Sciatic nerve (tissue), 2 donors: ENCODE data around the gene FYTTD1. TPM values are rescaled to one million over a fixed set of nuclear protein-coding genes. Genes with fewer than 3 reads are reported as not detected.
A peak's percentile ranks its signal among the peaks of the same experiment; 100 is the strongest.
"Not testable (repeated sequence)": the region's sequence is repeated elsewhere in the genome, so short reads cannot be mapped to it uniquely, and the experiment has no call there.

Experiments used
- ATAC-seq: fragments of 200-7000 bp; cut with Tn5 transposase; one replicate; pipeline ENCODE4 v1.9.1; 2020; ENCODE audit warnings: mild to moderate bottlenecking, moderate library complexity
- DNase-seq: peaks from one replicate; pipeline ENCODE4 v3.0.0-alpha.2; 2020; ENCODE audit warnings: low spot score
- intact Hi-C: fragments of 100-400 bp; cut with DNase I; formaldehyde crosslinking; loops from one replicate; pipeline ENCODE4 v1.14.2; 2022
- total RNA-seq: library from RNA; stranded (reverse); fragmentation: NEBNext Ultra II Directional; extraction: Animal tissue kit (Norgen Biotek cat#: 25700); gene quantifications from one replicate; pipeline ENCODE4 v1.2.1, GENCODE V29; 2021
- donor health status: DM: no; HTN: no; CAD: no.
- donor health status: DM: no; HTN: no; CAD: no.

FYTTD1 gene
- 66.8 TPM for total RNA-seq

- DNase-seq (peak; percentile 94), ATAC-seq (peak; percentile 95)
- intact Hi-C loops, result loop anchor here (5.0 kb wide), 1 partner anchor 203 kb away; the partner anchor contains the start of gene RPL35A
These were observed at the start of gene FYTTD1 for GRCh38 chr3:197749601-197750395. TSS of gene FYTTD1 (plus strand) at chr3:197749883. CDS start at chr3:197749972, 89 bp downstream.

- DNase-seq, result no peak
- intact Hi-C loops, result no loop called here
- no peak for ATAC-seq
These were observed 49.6 kb upstream of the FYTTD1 start for GRCh38 chr3:197700095-197700494.

GRCh38 chr3:197701841-197702240 is 47.8 kb upstream of the FYTTD1 start:
- DNase-seq, result no peak
- no peak for ATAC-seq
- intact Hi-C loops, result no loop called here

- intact Hi-C loops, result no loop called here
These were observed 43.0 kb upstream of the FYTTD1 start for GRCh38 chr3:197706658-197707057.

GRCh38 chr3:197709135-197709534 is 40.5 kb upstream of the FYTTD1 start:
- ATAC-seq (no peak), DNase-seq (no peak)
- intact Hi-C loops, result no loop called here

More at GRCh38 chr3:197706658-197707057, 43.0 kb upstream of the FYTTD1 start:
- no peak for ATAC-seq
- no peak for DNase-seq

GRCh38 chr3:197710965-197711364 is 38.7 kb upstream of the FYTTD1 start:
- intact Hi-C loops, DNase-seq, ATAC-seq: not testable (repeated sequence)

GRCh38 chr3:197711973-197712707 is 37.5 kb upstream of the FYTTD1 start:
- intact Hi-C loops, result no loop called here
- ATAC-seq (peak; percentile 99), DNase-seq (peak; percentile 89)

- no peak for ATAC-seq
- intact Hi-C loops, result no loop called here
- no peak for DNase-seq
These were observed 36.2 kb upstream of the FYTTD1 start for GRCh38 chr3:197713477-197713822.

GRCh38 chr3:197714251-197714650 is 35.4 kb upstream of the FYTTD1 start:
- intact Hi-C loops, result no loop called here
- DNase-seq, result no peak
- ATAC-seq, result no peak

GRCh38 chr3:197718891-197719290 is 30.8 kb upstream of the FYTTD1 start:
- intact Hi-C loops, result no loop called here
- ATAC-seq (no peak), DNase-seq (no peak)

- no peak for DNase-seq
- intact Hi-C loops, result no loop called here
- ATAC-seq, result no peak
These were observed 29.0 kb upstream of the FYTTD1 start for GRCh38 chr3:197720694-197721093.

- DNase-seq, result no peak
- intact Hi-C loops, result no loop called here
- ATAC-seq, result no peak
These were observed 26.9 kb upstream of the FYTTD1 start for GRCh38 chr3:197722734-197723133.

- intact Hi-C loops, DNase-seq, ATAC-seq: not testable (repeated sequence)
These were observed 21.8 kb upstream of the FYTTD1 start for GRCh38 chr3:197727878-197728277.

GRCh38 chr3:197728487-197728886 is 21.2 kb upstream of the FYTTD1 start:
- ATAC-seq (no peak), DNase-seq (no peak)
- intact Hi-C loops, result no loop called here

- ATAC-seq (peak; percentile 42), DNase-seq (no peak)
- intact Hi-C loops, result no loop called here
These were observed 19.5 kb upstream of the FYTTD1 start for GRCh38 chr3:197730200-197730599.

- intact Hi-C loops, result not testable (repeated sequence)
These were observed 18.9 kb upstream of the FYTTD1 start for GRCh38 chr3:197730770-197731169.

GRCh38 chr3:197731483-197731882 is 18.2 kb upstream of the FYTTD1 start:
- intact Hi-C loops, DNase-seq, ATAC-seq: not testable (repeated sequence)

More at GRCh38 chr3:197730770-197731169, 18.9 kb upstream of the FYTTD1 start:
- not testable (repeated sequence) for DNase-seq, ATAC-seq

GRCh38 chr3:197733042-197733441 is 16.6 kb upstream of the FYTTD1 start:
- ATAC-seq (no peak), DNase-seq (no peak)
- intact Hi-C loops, result no loop called here

- DNase-seq, result no peak
- no peak for ATAC-seq
- intact Hi-C loops, result no loop called here
These were observed 14.9 kb upstream of the FYTTD1 start for GRCh38 chr3:197734667-197735318.
